ENCODE data around the gene LRRN4. TPM values are rescaled to one million over a fixed set of nuclear protein-coding genes. Genes with fewer than 3 reads are reported as not detected.

The LRRN4 gene
- total RNA-seq, 1 experiment from 2014 or later = 0.57 TPM

- Histone ChIP-seq H3K4me1 (ENCODE audit: control insufficient read depth, insufficient read depth, low read length) (no peaks in the 10 kb centered on the region), H3K36me3 (ENCODE audit: control insufficient read depth, insufficient read depth, low read length) (no peaks in the 10 kb centered on the region), H3K27me3 (ENCODE audit: control insufficient read depth, insufficient read depth, low read length) (0 out of 2 replicates have a peak, but pooled peaks cover 2% of the 10 kb centered on the region), H3K4me3 (ENCODE audit: low read depth in 2 of 2, low read length in 2 of 2) (no peak overlapping the region), H3K27ac (ENCODE audit: low read length) (no peak overlapping the region), H3K9me3 (ENCODE audit: control insufficient read depth, insufficient read depth, low read depth, low read length) (no peaks in the 10 kb centered on the region)
- intact Hi-C loops (cut with micrococcal nuclease; ENCODE audit: unreplicated experiment) = no loop called here
- ChIA-PET CTCF (interaction anchor here (1.4 kb wide), 1 partner anchor 546 kb away, joined by 5 read pairs; no protein-coding TSS in a partner anchor), POLR2A (no interaction called here)
- TF ChIP-seq, protein P1, sequence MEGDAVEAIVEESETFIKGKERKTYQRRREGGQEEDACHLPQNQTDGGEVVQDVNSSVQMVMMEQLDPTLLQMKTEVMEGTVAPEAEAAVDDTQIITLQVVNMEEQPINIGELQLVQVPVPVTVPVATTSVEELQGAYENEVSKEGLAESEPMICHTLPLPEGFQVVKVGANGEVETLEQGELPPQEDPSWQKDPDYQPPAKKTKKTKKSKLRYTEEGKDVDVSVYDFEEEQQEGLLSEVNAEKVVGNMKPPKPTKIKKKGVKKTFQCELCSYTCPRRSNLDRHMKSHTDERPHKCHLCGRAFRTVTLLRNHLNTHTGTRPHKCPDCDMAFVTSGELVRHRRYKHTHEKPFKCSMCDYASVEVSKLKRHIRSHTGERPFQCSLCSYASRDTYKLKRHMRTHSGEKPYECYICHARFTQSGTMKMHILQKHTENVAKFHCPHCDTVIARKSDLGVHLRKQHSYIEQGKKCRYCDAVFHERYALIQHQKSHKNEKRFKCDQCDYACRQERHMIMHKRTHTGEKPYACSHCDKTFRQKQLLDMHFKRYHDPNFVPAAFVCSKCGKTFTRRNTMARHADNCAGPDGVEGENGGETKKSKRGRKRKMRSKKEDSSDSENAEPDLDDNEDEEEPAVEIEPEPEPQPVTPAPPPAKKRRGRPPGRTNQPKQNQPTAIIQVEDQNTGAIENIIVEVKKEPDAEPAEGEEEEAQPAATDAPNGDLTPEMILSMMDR (IDR thresholded peaks at IDR 0.05) = peak; percentile 44
- no peak for TF ChIP-seq TCF7L2 (IDR thresholded peaks at IDR 0.05; ENCODE audit: low read depth, low read length)
- TF ChIP-seq POLR2AphosphoS5 (IDR thresholded peaks at IDR 0.05; ENCODE audit: low read depth, low read length) = no peak
- ATAC-seq (peak; percentile 89), DNase-seq (ENCODE audit: low read depth, low spot score) (no peak)
- in situ Hi-C loops (cut with HindIII; ENCODE audit: low pct_unique_long_range_greater_than_20kb, low sequenced_read_pairs) = no loop called here
- no TSS peak for BruUV-seq (replicated peaks)
These were observed 20.3 kb upstream of the LRRN4 start for GRCh38 chr20:6074145-6074561.

DNA sequence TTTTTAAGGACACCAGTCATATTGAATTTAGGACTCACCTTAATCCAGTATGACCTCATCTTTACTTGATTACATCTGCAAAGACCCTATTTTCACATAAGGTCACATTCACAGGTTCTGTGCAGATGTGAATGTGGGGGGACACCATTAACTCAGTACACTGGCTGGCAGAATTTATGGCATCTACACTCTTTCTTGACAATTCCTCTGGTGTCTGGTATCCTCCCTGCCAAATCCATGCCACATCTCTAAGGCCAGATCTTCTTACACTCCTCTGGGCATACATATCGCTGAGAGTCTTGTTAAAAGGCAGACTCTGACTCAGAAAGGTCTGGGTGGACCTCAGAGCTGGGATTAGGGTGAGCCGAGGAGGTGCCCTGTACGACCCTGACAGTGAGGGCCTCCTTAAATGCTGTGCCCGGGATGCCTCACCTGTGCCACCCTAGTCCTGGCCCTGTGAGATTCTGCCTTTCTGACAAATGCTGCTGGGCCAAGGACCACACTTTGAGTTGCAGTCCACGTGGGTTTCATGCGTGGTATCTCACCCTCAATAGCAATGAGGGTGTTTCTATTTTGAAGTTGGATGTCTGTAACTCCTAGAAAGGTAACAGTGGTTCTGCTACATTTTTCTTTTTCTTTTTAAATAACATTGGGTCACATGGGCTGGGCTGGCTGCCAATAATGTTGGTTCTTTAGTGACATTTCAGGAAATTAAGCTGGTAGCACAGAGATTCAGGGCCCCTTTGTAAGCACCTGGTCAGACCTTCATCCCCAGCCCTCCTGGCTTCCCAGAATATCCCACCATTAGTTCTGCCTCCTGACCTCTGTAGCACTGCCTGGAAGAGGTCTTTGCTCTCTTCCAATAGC lies 17.2 kb upstream of the LRRN4 start:
- CTCF ChIA-PET = no interaction called here
- intact Hi-C loops (cut with micrococcal nuclease; ENCODE audit: unreplicated experiment) = no loop called here
- no peak for ATAC-seq

More for the DNA sequence above, 17.2 kb upstream of the LRRN4 start:
- Histone ChIP-seq H3K36me3 (ENCODE audit: control insufficient read depth, insufficient read depth, low read length) (no peaks in the 10 kb centered on the region), H3K27me3 (ENCODE audit: control insufficient read depth, insufficient read depth, low read length) (0 out of 2 replicates have a peak, but pooled peaks cover 2% of the 10 kb centered on the region), H3K4me3 (ENCODE audit: low read depth in 2 of 2, low read length in 2 of 2) (no peak overlapping the region), H3K9me3 (ENCODE audit: control insufficient read depth, insufficient read depth, low read depth, low read length) (no peaks in the 10 kb centered on the region), H3K27ac (ENCODE audit: low read length) (no peak overlapping the region), H3K4me1 (ENCODE audit: control insufficient read depth, insufficient read depth, low read length) (no peaks in the 10 kb centered on the region)
- TF ChIP-seq POLR2AphosphoS5 (IDR thresholded peaks at IDR 0.05; ENCODE audit: low read depth, low read length) (no peak), SIN3A (IDR thresholded peaks at IDR 0.05; ENCODE audit: borderline replicate concordance, insufficient read depth, low read depth, low read length) (no peak), TCF7L2 (IDR thresholded peaks at IDR 0.05; ENCODE audit: low read depth, low read length) (no peak)
- TF ChIP-seq, protein P2, sequence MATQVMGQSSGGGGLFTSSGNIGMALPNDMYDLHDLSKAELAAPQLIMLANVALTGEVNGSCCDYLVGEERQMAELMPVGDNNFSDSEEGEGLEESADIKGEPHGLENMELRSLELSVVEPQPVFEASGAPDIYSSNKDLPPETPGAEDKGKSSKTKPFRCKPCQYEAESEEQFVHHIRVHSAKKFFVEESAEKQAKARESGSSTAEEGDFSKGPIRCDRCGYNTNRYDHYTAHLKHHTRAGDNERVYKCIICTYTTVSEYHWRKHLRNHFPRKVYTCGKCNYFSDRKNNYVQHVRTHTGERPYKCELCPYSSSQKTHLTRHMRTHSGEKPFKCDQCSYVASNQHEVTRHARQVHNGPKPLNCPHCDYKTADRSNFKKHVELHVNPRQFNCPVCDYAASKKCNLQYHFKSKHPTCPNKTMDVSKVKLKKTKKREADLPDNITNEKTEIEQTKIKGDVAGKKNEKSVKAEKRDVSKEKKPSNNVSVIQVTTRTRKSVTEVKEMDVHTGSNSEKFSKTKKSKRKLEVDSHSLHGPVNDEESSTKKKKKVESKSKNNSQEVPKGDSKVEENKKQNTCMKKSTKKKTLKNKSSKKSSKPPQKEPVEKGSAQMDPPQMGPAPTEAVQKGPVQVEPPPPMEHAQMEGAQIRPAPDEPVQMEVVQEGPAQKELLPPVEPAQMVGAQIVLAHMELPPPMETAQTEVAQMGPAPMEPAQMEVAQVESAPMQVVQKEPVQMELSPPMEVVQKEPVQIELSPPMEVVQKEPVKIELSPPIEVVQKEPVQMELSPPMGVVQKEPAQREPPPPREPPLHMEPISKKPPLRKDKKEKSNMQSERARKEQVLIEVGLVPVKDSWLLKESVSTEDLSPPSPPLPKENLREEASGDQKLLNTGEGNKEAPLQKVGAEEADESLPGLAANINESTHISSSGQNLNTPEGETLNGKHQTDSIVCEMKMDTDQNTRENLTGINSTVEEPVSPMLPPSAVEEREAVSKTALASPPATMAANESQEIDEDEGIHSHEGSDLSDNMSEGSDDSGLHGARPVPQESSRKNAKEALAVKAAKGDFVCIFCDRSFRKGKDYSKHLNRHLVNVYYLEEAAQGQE (IDR thresholded peaks at IDR 0.05; ENCODE audit: insufficient read depth in 1 of 2, low read depth in 2 of 2, low read length in 1 of 2) = no peak
- TF ChIP-seq, protein P1 (IDR thresholded peaks at IDR 0.05) = no peak
- no TSS peak for BruUV-seq (replicated peaks)
- in situ Hi-C loops (cut with HindIII; ENCODE audit: low pct_unique_long_range_greater_than_20kb, low sequenced_read_pairs) = no loop called here
- DNase-seq (ENCODE audit: low read depth, low spot score) = no peak
- POLR2A ChIA-PET = no interaction called here

Data from Panc1 (cell line).